ENCODE measurements around the gene WWOX.

DNA sequence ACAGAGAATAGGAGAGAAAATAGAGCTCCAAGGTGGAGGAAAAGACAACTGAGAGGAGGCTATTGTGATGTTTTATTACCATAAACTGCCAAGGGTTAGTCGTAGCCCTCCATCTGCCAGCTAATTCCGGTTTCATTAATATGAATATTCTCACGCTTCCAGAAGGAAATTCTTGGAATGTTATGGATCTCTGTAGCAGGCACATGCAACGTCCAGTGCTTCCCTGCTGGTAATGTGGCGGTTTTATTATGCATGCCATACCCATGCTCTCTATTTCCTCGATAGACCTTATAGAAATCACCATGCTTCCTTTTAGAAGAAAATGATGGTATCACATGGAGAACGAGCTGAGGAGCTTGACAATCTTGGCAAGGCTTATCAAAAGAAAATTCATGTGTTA lies 1037.5 kb downstream of the WWOX start:
- TF ChIP-seq, protein P1, sequence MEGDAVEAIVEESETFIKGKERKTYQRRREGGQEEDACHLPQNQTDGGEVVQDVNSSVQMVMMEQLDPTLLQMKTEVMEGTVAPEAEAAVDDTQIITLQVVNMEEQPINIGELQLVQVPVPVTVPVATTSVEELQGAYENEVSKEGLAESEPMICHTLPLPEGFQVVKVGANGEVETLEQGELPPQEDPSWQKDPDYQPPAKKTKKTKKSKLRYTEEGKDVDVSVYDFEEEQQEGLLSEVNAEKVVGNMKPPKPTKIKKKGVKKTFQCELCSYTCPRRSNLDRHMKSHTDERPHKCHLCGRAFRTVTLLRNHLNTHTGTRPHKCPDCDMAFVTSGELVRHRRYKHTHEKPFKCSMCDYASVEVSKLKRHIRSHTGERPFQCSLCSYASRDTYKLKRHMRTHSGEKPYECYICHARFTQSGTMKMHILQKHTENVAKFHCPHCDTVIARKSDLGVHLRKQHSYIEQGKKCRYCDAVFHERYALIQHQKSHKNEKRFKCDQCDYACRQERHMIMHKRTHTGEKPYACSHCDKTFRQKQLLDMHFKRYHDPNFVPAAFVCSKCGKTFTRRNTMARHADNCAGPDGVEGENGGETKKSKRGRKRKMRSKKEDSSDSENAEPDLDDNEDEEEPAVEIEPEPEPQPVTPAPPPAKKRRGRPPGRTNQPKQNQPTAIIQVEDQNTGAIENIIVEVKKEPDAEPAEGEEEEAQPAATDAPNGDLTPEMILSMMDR (conservative IDR thresholded peaks at IDR 0.05 in 1 of 2, IDR thresholded peaks at IDR 0.05 in 1 of 2; ENCODE audit: extremely low read depth in 1 of 2, insufficient read depth in 1 of 2, low read depth in 1 of 2, low read length in 2 of 2) = no peak
- no peak for TF ChIP-seq EZH2 (IDR thresholded peaks at IDR 0.05; ENCODE audit: borderline replicate concordance, low read length)

All from mammary epithelial cell (primary cell).